HG02970 (cell line): ENCODE measurements around the gene ODF2L.
"Not testable (repeated sequence)": the region's sequence is repeated elsewhere in the genome, so short reads cannot be mapped to it uniquely, and the experiment has no call there.

Experiments
- ATAC-seq: cut with Tn5 transposase; IDR thresholded peaks from one replicate; pipeline ENCODE4 v1.9.1; 2021; ENCODE audit warnings: mild to moderate bottlenecking, moderate library complexity, moderate number of reproducible peaks; ENCODE audit not compliant: unreplicated experiment, low FRiP score

ODF2L gene

DNA sequence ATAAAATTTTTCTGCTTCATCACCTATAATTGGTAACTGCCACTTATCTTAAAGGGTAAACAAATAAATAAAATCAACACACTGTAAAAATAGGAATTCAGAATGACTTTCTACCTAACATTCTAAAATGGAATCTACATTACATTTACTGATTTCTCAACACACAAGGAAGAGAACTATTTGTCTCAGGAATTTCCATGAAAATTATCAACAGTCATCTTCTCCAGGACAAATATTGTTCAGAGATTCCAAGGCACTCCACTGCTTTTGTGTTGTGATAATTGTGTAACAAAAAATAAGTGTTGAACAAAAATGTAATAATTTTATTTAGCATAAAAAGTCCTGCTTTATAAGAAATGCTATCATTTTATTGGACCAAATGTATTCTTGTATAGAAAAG, 7.3 kb downstream of the ODF2L start:
- no peak for ATAC-seq

DNA sequence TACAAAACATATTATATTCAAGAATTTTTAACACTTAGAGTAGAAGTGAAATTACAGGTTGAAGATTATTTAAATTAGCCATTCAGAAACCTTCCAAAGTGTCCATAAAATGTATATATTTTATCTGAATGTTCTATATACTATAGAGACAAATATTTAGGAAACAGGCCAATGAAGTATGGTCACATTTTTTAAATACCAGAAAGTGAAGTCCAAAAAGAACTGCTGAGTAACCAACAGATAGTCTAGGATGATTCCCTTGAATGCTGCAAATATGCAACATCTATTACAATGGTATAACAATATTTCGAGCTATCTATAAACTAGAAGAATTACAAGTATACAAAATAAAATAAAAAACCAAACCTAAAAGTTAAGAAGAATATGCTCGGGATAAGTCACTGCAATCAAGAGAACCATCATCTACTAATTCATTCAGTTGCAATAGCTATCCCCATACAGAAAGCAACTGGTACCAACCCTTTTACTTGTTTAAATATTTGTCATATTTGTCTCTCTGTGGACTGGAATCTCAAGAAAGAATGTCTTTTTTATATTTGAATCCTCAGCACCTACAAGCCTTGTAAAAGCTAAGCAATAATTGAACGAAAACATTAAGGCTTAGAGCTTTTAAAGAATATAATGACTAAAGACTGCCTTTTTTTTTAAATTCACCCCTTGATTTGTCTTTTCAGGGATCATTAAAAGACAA, 8.1 kb downstream of the ODF2L start:
- ATAC-seq, result no peak

DNA sequence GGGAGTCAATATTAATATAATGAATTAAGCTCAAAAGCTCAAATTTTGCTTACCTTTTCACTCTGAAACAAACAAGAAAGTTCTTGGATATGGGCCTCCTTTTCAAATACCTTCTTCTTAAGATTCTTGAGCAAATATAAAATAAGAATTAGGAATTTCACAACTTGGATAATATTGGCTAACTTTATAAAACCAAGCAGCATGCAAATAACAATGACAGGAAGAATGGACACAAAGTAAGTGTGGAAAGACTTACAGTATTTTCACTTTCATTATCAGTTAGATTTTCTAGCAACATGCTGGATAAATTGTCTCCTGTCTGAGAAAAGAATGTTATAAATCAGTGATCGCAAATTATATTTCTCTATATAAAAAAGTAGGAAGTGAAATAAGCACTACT, 13.2 kb downstream of the ODF2L start:
- no peak for ATAC-seq

DNA sequence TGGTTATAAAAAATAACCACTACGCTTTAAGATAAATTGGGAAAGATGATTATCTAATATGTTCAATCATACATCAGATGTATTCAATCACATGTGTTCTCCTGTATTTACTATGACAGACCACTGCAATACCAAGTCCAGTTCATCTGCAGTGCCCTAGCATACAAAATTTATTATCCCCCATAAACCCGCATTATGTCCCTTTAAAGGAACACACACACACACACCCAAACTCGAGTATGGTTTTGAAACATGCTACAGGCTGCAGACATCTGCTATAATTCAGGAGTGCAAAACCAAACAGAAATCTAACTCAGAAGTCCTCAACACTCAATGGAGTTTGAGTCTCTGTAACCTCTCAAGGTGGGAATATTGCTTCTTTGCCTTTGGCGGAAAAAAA, 14.9 kb downstream of the ODF2L start:
- ATAC-seq, result no peak

DNA sequence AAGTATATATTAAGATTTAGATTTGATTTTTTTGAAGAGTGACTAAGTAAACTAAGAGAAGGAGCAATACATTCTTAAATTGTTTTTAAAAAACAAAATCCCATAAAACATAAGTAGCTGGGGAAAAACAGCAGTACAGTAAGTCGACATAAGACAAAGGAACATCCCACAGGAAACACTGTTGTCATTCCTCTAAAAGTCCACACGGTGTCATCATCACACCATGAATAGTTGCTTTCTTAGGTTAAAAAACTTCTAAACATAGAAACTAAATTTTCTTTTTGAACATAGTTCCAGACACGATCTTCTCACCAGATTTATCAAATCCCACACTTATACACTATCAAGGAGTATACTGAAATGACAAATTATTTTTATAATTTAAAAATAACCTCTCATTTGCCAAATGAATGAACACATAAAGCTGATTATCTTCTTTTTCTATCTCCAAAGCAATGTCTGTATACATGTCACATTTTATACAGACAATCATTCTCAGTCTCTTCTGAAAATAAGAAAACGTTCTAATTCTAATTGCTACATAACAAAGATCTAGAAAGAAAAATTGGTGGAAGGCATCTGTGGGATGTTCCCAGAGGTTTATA, 15.8 kb downstream of the ODF2L start:
- no peak for ATAC-seq

DNA sequence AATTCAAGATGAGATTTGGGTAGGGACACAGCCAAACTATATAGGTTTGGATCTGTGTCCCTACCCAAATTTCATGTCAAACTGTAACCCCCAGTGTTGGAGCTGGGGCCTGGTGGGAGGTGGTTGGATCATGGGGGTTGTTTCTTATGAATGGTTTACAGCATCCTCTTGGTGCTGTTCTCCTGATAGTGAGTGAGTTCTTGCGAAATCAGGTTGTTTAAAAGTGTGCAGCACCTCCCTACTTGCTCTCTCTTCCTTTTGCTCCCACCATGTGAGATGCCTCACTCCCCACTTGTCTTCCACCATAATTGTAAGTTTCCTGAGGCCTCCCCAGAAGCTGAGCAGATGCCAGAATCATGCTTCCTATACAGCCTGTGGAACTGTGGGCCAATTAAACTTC, 17.3 kb downstream of the ODF2L start:
- ATAC-seq, result no peak

DNA sequence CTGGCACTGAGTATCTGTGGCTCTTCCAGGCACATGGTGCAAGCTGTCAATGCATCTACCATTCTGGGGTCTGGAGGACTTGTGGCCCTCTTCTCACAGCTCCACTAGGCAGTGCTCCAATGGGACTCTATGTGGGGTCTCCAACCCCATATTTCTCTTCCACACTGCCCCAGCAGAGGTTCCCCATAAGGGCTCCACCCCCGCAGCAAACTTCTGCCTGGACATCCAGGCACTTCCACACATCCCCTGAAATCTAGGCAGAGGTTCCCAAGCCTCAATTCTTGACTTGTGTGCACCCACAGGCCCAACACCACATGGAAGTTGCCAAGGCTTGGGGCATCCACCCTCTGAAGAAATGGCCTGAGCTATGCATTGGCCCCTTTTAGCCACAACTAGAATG, 18.8 kb downstream of the ODF2L start:
- no peak for ATAC-seq

DNA sequence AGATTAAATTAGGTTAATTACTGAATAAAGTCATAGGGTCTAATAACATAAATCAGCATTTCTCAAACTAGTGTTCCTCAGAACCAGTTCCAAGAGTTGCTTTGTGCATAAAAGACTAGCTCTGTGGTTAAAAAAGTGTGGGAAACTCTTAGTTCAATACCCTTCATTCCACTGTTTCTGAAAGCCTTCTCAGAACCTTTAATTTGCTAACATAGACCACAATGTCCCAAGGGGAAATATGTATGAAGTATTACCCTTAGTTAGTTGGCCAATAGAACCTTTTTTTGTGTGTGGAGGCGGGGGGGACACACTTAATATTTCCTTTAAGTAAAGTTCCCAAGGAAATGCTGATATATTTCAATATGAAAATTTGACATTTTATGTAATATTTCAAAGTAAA, 20.4 kb downstream of the ODF2L start:
- no peak for ATAC-seq

DNA sequence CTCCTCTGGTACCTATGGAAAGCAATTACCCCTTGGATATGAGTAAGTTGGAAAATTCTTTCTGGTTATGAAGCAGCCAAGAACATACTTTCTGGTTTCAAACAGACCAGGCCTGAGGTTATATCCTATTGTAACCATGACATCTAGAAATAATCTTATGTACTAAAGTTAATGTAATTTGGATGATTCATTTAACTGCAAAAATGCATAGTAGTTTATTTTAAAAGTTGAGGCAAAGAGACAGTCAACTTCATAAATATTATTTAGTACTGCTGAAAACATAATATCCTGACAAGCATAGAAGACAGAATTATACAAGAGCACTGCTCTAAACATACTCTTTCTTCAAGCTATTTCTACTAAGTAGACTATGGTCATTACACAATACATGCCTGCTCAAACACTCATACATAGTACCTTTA, 25.5 kb downstream of the ODF2L start:
- ATAC-seq, result no peak

DNA sequence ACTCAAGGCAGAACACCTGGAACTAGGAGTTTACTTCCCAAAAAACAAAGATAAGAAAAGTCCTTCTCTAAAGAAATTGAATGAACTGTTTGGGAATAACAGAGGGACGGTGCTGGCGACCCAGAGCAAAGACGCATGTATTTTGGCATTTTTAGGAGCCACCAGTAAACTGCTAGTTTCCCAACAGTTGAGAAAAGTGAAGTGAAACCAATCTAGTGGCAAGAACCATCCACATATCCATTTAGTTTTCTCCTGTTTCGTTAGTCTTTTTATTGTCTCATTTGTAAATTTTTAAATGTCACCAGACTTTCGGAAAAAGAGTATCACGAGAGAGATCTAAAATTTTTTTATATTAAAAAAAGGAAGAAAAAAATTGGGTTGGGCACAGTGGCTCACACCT, 30.2 kb downstream of the ODF2L start:
- no peak for ATAC-seq

DNA sequence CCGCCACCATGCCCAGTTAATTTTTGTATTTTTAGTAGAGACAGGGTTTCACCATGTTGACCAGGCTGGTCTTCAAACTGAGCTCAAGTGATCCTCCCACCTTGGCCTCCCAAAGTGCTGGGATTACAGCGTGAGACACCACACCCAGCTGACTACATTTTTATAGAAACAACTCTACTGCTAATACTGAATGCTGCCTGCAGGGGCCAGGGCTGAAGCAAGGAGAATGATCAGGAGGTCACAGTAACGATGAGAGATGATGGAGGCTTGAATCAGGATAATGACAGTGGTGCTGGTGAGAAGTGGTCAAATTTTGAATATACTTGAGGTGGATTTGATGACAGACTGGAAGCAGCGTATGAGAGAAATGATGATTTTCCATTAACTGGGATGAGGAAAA, 33.3 kb downstream of the ODF2L start:
- ATAC-seq, result no peak

DNA sequence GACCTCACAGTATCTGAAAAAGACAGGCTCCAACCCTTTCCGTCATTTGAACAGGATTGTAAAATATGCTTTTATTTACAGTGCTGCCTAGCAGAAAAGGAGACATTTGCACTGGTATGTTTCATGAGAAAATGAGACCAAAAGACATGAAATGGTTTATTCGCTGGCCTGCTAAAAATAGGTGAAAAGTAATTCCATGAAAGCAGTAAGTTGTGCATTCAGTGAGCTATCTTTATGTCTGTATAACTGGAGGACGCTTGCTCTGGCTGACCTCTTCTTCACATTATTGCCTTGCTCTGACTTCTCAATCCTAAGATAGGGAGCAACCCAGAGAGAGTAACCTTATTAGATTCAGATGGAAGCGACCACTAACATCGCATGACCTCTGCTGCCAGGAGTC, 38.3 kb downstream of the ODF2L start:
- ATAC-seq, result no peak

DNA sequence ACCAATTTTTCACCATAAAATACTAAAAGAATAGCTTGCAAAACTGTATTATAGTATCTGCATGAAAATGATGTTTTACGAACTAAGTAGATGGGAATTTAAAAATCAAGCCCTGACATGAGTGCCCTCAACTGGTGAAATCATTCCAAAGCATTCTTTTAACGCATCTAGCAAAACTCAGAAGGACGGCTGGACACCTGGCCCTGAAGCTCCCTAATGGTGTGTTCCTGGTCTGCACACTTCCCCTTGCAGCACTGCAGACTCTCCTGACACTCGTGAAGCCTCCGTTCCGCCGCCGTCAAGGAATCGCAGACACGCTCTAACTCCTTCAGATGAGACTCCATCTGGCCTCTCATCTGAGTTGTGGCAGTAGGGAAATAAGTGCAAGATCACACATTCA, 39.9 kb downstream of the ODF2L start:
- ATAC-seq, result no peak

DNA sequence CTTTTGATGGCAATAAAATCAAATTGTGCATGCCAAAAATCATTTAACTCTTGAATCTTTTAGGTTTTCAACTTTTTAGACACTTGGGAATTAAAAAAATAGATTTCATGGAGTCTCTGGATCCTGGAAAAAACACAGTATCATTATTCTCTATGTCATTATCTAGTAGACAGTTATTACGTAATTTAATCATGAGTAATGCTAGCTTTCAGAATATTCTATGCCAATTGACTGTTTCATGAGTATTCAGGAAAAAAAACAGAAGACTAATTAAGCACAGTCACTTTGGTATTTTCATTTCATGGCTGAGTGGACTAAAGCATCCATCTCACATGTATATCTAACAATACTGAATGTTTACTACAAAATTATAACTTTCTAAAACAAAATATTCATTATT, 44.0 kb downstream of the ODF2L start:
- ATAC-seq, result no peak

DNA sequence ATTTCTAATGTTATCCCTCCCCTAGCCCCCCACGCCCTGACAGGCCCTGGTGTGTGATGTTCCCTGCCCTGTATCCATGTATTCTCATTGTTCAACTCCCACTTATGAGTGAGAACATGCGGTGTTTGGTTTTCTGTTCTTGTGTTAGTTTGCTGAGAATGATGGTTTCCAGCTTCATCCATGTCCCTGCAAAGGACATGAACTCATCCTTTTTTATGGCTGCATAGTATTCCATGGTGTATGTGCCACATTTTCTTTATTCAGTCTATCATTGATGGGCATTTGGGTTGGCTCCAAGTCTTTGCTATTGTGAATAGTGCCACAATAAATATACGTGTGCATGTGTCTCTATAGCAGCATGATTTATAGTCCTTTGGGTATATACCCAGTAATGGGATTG, 45.9 kb downstream of the ODF2L start:
- not testable (repeated sequence) for ATAC-seq

DNA sequence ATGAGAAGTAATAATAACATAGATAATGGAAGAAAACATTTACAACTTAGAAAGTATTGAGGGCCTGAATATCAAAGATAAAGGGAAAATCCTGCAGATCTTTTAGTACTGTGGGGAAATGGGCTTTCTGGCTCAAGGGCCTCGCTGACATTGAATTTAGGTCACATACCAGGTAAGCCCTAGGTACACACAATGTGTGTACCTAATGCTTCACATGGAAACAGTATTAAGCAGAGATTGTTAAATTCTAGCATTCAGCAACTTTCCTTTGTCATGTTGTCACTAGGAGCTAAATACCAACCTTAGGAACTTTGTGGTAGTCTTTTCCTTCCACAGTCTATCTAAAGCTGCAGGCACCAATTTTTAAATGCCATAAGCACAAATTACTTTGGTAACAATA, 49.7 kb downstream of the ODF2L start:
- ATAC-seq, result no peak

DNA sequence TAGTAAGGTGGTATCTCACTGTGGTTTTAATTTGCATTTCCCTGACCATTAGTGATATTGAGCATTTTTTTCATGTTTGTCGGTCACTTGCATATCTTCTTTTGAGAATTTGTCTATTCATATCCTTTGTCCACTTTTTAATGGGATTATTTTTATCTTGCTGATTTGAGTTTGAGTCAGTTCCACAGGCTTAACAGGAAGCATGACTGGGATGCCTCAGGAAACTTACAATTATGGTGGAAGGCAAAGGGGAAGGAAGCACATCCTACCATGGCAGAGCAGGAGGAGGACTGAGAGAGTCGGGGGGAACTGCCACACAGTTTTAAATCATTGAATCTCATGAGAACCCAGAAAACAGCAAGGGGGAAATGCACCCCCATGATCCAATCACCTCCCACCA, 51.1 kb downstream of the ODF2L start:
- ATAC-seq, result no peak

DNA sequence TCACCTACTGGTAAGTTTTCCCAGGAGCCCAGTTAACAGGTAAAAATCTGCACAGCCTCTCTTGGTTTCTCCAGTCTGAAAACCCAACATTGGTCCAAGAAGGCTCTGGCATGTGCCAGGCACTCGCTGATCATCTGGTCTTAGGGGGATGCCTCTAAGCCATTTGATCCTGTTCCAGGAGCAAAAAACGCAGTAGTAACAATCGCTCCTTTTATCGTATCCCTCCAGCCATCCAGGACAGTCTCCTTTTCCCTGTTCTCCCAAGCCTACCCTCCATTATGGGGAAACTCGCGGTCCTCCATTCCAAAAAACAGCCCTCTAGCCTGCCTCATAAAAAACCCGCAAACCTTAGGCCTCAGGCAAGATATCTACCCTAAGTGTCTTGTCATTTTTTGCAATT, 56.2 kb downstream of the ODF2L start:
- ATAC-seq, result no peak

DNA sequence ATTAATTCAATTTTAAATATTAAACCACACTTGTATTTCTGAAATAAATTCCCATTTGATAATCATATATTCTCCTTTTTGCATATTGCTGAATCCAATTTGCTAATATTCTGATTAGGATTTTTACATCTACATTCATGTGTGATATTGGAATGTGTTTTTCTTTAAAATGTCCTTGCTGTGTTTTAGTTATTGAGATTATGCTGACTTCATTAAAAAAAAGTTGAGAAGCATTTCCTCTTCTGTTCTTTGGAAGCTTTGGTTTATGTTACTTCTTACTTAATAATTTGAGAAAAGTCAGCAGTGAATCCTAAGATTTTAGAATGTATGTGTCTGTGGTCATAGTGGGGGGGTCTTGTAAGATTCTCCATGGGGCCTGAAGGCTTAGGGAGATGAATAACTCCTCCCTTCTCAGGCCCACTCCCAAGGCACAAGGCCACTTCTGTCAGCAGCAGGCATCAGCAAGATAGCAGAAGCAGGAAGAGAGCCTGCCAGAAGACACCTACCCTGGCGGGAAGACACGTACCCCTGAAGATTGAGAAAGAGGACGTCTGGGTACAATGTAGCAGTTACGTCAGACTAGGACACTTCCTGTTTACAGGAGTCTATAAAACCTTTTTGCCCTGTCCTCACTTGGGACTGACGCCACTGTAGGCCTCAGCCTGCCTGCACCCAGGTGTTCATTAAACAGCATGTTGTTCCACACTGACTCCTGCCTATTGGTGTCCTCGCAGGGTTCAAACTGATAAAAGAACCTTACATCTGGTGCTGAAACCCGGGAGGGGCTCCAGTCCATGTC, 56.9 kb downstream of the ODF2L start:
- ATAC-seq, result no peak

DNA sequence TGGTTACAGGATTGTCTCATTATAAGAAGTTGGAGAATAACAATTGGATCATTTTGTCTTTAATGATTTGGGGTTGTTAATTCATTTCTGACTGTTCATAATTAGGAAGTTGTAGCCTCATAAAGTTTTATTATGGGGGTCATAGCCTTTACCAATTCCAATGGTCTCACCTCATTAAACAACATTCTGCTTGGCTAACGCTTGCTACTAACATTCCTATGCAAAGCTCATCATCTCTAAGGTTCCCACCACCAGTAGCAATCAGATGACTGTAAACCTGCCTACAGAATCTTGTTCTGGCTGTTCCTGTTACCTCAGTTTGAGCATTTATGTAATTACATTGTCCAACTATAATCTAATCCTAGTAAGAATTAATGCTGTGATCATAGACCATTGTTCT, 60.2 kb downstream of the ODF2L start:
- ATAC-seq, result no peak

DNA sequence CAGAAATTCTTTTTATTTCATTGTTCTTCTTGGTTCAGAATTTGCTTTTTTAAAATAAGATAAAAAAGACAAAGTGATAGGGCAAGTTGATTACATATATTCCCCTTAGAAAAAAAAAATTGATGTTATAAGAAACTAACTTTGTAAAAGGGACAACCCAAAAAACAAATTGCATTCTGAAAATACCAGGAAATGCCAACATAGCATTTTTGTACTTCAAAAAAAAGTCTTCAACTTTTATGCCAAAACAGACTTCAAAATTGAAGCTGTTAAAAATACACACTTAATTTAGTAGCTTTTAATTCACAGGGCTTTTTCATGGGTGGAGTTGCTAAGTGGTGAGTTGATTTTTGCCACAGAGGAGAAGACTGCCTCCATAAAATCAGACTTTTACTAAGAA, 70.9 kb downstream of the ODF2L start:
- ATAC-seq, result no peak
